Muscle layer of duodenum (tissue), 2 donors: Measurements from ENCODE around the gene MS4A8.
"Not testable (repeated sequence)": the region's sequence is repeated elsewhere in the genome, so short reads cannot be mapped to it uniquely, and the experiment has no call there.

Source experiments
- H3K27ac ChIP-seq: one replicate; pipeline ENCODE4 v1.7.0; 2013; ENCODE audit warnings: mild to moderate bottlenecking, low read length
- H3K27me3 ChIP-seq: one replicate; pipeline ENCODE4 v1.7.0; 2013; ENCODE audit warnings: low read depth, mild to moderate bottlenecking, control low read depth, low read length
- H3K36me3 ChIP-seq, 2 donors: one replicate each; pipeline ENCODE4 v1.7.0; 2013; ENCODE audit warnings: low read length in 2 of 2, control low read depth in 1 of 2, mild to moderate bottlenecking in 1 of 2; ENCODE audit not compliant: insufficient read depth in 2 of 2, control insufficient read depth in 1 of 2
- H3K4me1 ChIP-seq, 2 donors: one replicate each; pipeline ENCODE4 v1.7.0; 2013; ENCODE audit warnings: low read length in 2 of 2, mild to moderate bottlenecking in 2 of 2, control low read depth in 1 of 2, moderate library complexity in 1 of 2; ENCODE audit not compliant: insufficient read depth in 2 of 2, control insufficient read depth in 1 of 2
- H3K4me3 ChIP-seq, 2 donors: one replicate each; pipeline ENCODE4 v1.7.0; 2013; ENCODE audit warnings: low read length in 2 of 2, low read depth in 1 of 2, mild to moderate bottlenecking in 1 of 2
- H3K9me3 ChIP-seq, 2 donors: one replicate each; pipeline ENCODE4 v1.7.0; 2013; ENCODE audit warnings: low read length in 2 of 2, control low read depth in 1 of 2, mild to moderate bottlenecking in 1 of 2; ENCODE audit not compliant: control insufficient read depth in 1 of 2
- donor health status: healthy.

The MS4A8 gene

GRCh38 chr11:60754887-60755286 is 55.5 kb downstream of the MS4A8 start:
- H3K27ac ChIP-seq = no peak overlapping the region
- no peaks in the 10 kb centered on the region for H3K36me3 ChIP-seq
- H3K27me3 ChIP-seq = no peaks in the 10 kb centered on the region
- H3K4me1 ChIP-seq = no peaks in the 10 kb centered on the region
- peaks cover 0 to 4% of the 10 kb centered on the region in 2 donors for H3K9me3 ChIP-seq
- H3K4me3 ChIP-seq = no peak overlapping the region

- Histone ChIP-seq H3K36me3 (no peaks in the 10 kb centered on the region), H3K4me3 (no peak within 1 kb of the TSS), H3K27me3 (no peaks in the 10 kb centered on the region), H3K9me3 (peaks cover 0 to 4% of the 10 kb centered on the region in 2 donors), H3K27ac (no peak within 1 kb of the TSS), H3K4me1 (no peaks in the 10 kb centered on the region)
Observed at GRCh38 chr11:60756307-60757032, 57.1 kb downstream of the MS4A8 start, which contains the start of gene MS4A15. Gene MS4A15 (plus strand): TSS chr11:60756867. CDS start chr11:60763734, 6,867 bp downstream.

GRCh38 chr11:60757231-60757800 is 57.9 kb downstream of the MS4A8 start:
- Histone ChIP-seq H3K36me3 (no peaks in the 10 kb centered on the region), H3K27me3 (no peaks in the 10 kb centered on the region), H3K27ac (no peak overlapping the region), H3K9me3 (peaks cover 0 to 4% of the 10 kb centered on the region in 2 donors), H3K4me1 (no peaks in the 10 kb centered on the region), H3K4me3 (no peak overlapping the region)

GRCh38 chr11:60758671-60759070 is 59.3 kb downstream of the MS4A8 start:
- not testable (repeated sequence) for H3K27ac ChIP-seq, H3K27me3 ChIP-seq, H3K4me3 ChIP-seq, H3K4me1 ChIP-seq, H3K9me3 ChIP-seq, H3K36me3 ChIP-seq

GRCh38 chr11:60759438-60760225 is 60.2 kb downstream of the MS4A8 start:
- not testable (repeated sequence) for H3K27me3 ChIP-seq, H3K4me3 ChIP-seq, H3K9me3 ChIP-seq, H3K27ac ChIP-seq, H3K36me3 ChIP-seq, H3K4me1 ChIP-seq

- Histone ChIP-seq H3K27me3 (peaks cover 4% of the 10 kb centered on the region), H3K27ac (no peak overlapping the region), H3K36me3 (no peaks in the 10 kb centered on the region), H3K4me1 (no peaks in the 10 kb centered on the region), H3K4me3 (no peak overlapping the region), H3K9me3 (no peaks in the 10 kb centered on the region)
Observed at GRCh38 chr11:60761436-60762190, 62.2 kb downstream of the MS4A8 start.

GRCh38 chr11:60762851-60763691 is 63.7 kb downstream of the MS4A8 start:
- H3K4me3 ChIP-seq = no peak overlapping the region
- H3K4me1 ChIP-seq = no peaks in the 10 kb centered on the region
- H3K36me3 ChIP-seq = no peaks in the 10 kb centered on the region
- peaks cover 5% of the 10 kb centered on the region for H3K27me3 ChIP-seq
- H3K9me3 ChIP-seq = no peaks in the 10 kb centered on the region
- no peak overlapping the region for H3K27ac ChIP-seq

- no peaks in the 10 kb centered on the region for H3K4me1 ChIP-seq
- H3K27ac ChIP-seq = no peak overlapping the region
- peaks cover 5% of the 10 kb centered on the region for H3K27me3 ChIP-seq
- H3K36me3 ChIP-seq = no peaks in the 10 kb centered on the region
- H3K4me3 ChIP-seq = no peak overlapping the region
- no peaks in the 10 kb centered on the region for H3K9me3 ChIP-seq
Observed at GRCh38 chr11:60763692-60764369, 64.4 kb downstream of the MS4A8 start.

- Histone ChIP-seq H3K27me3 (peaks cover 10% of the 10 kb centered on the region), H3K9me3 (no peaks in the 10 kb centered on the region), H3K4me3 (no peak overlapping the region), H3K4me1 (no peaks in the 10 kb centered on the region), H3K27ac (no peak overlapping the region), H3K36me3 (no peaks in the 10 kb centered on the region)
Observed at GRCh38 chr11:60764879-60765278, 65.5 kb downstream of the MS4A8 start.

- no peaks in the 10 kb centered on the region for H3K36me3 ChIP-seq
Observed at GRCh38 chr11:60765355-60765754, 65.9 kb downstream of the MS4A8 start.

More at GRCh38 chr11:60765355-60765754, 65.9 kb downstream of the MS4A8 start:
- Histone ChIP-seq H3K4me3 (no peak overlapping the region), H3K27me3 (peaks cover 10% of the 10 kb centered on the region), H3K9me3 (no peaks in the 10 kb centered on the region), H3K4me1 (no peaks in the 10 kb centered on the region), H3K27ac (no peak overlapping the region)
